ENCODE data around the gene ZNF613. TPM values are rescaled to one million over a fixed set of nuclear protein-coding genes. Genes with fewer than 3 reads are reported as not detected.

The ZNF613 gene
- total RNA-seq, 1 experiment from 2014 or later = 3.1 TPM

GRCh38 chr19:51976852-51977251 is 49.6 kb downstream of the ZNF613 start:
- no TSS peak for BruUV-seq (replicated peaks)
- Histone ChIP-seq H2AFZ (ENCODE audit: low read length) (no peak overlapping the region), H3K4me3 (ENCODE audit: low read length) (no peak overlapping the region), H3K27me3 (ENCODE audit: low read length) (no peaks in the 10 kb centered on the region), H3F3A (ENCODE audit: low read length, unreplicated experiment) (no peaks in the 10 kb centered on the region), H3K9me2 (replicated peaks; ENCODE audit: low read length) (no peaks in the 10 kb centered on the region), H3K79me2 (ENCODE audit: low read length) (peaks cover 7% of the 10 kb centered on the region), H3K9me3 (ENCODE audit: low read length) (peaks cover 76% of the 10 kb centered on the region), H3K4me2 (ENCODE audit: low read length) (no peak overlapping the region), H3K4me1 (ENCODE audit: insufficient read depth, low read length) (no peaks in the 10 kb centered on the region), H4K20me1 (ENCODE audit: low read length) (no peaks in the 10 kb centered on the region), H3K27ac (ENCODE audit: low read length) (no peak overlapping the region), H3K36me3 (ENCODE audit: low read depth, low read length) (peaks cover 97% of the 10 kb centered on the region), H3K9ac (ENCODE audit: low read length) (no peak overlapping the region)
- no peak for TF ChIP-seq CTCF (conservative IDR thresholded peaks at IDR 0.05; ENCODE audit: low read depth, low read length)
- no peak for TF ChIP-seq EZH2phosphoT487 (IDR thresholded peaks at IDR 0.05; ENCODE audit: borderline replicate concordance, low read length)
- TF ChIP-seq EZH2 (IDR thresholded peaks at IDR 0.05; ENCODE audit: low read length, unreplicated experiment) = no peak
- ATAC-seq = no peak
- ChIA-PET POLR2A (ENCODE audit: unreplicated experiment) (no interaction called here), CTCF (no interaction called here)
- intact Hi-C loops (cut with micrococcal nuclease) = no loop called here
- DNase-seq = no peak

GRCh38 chr19:51977346-51977745 is 50.1 kb downstream of the ZNF613 start:
- no peak for TF ChIP-seq CTCF (conservative IDR thresholded peaks at IDR 0.05; ENCODE audit: low read depth, low read length)
- TF ChIP-seq EZH2phosphoT487 (IDR thresholded peaks at IDR 0.05; ENCODE audit: borderline replicate concordance, low read length) = no peak
- no peak for TF ChIP-seq EZH2 (IDR thresholded peaks at IDR 0.05; ENCODE audit: low read length, unreplicated experiment)
- no peak overlapping the region for H3K9ac ChIP-seq (ENCODE audit: low read length)
- H4K20me1 ChIP-seq (ENCODE audit: low read length) = no peaks in the 10 kb centered on the region
- H3K27ac ChIP-seq (ENCODE audit: low read length) = no peak overlapping the region
- intact Hi-C loops (cut with micrococcal nuclease) = no loop called here
- H3K79me2 ChIP-seq (ENCODE audit: low read length) = peaks cover 11% of the 10 kb centered on the region
- H3K4me3 ChIP-seq (ENCODE audit: low read length) = no peak overlapping the region; the same call in 1 of the 2 replicates
- no peaks in the 10 kb centered on the region for H3F3A ChIP-seq (ENCODE audit: low read length, unreplicated experiment)
- BruUV-seq (replicated peaks) = no TSS peak
- no peaks in the 10 kb centered on the region for H3K9me2 ChIP-seq (replicated peaks; ENCODE audit: low read length)
- H2AFZ ChIP-seq (ENCODE audit: low read length) = no peak overlapping the region
- no peak for DNase-seq
- H3K4me1 ChIP-seq (ENCODE audit: insufficient read depth, low read length) = no peaks in the 10 kb centered on the region
- H3K4me2 ChIP-seq (ENCODE audit: low read length) = no peak overlapping the region
- peaks cover 76% of the 10 kb centered on the region for H3K9me3 ChIP-seq (ENCODE audit: low read length)
- ChIA-PET POLR2A (ENCODE audit: unreplicated experiment) (no interaction called here), CTCF (no interaction called here)
- no peak for ATAC-seq
- H3K36me3 ChIP-seq (ENCODE audit: low read depth, low read length) = peaks cover 97% of the 10 kb centered on the region
- no peaks in the 10 kb centered on the region for H3K27me3 ChIP-seq (ENCODE audit: low read length)

- Histone ChIP-seq H3K27ac (ENCODE audit: low read length) (no peak overlapping the region), H3K9me2 (replicated peaks; ENCODE audit: low read length) (no peaks in the 10 kb centered on the region), H3K4me2 (ENCODE audit: low read length) (no peak overlapping the region), H3K36me3 (ENCODE audit: low read depth, low read length) (peaks cover 97% of the 10 kb centered on the region), H3K27me3 (ENCODE audit: low read length) (no peaks in the 10 kb centered on the region), H3K79me2 (ENCODE audit: low read length) (peaks cover 21% of the 10 kb centered on the region), H4K20me1 (ENCODE audit: low read length) (no peaks in the 10 kb centered on the region), H3K4me3 (ENCODE audit: low read length) (no peak overlapping the region), H3F3A (ENCODE audit: low read length, unreplicated experiment) (no peaks in the 10 kb centered on the region), H3K9ac (ENCODE audit: low read length) (no peak overlapping the region), H3K4me1 (ENCODE audit: insufficient read depth, low read length) (no peaks in the 10 kb centered on the region), H3K9me3 (ENCODE audit: low read length) (peaks cover 81% of the 10 kb centered on the region), H2AFZ (ENCODE audit: low read length) (no peak overlapping the region)
- POLR2A ChIA-PET (ENCODE audit: unreplicated experiment) = no interaction called here
- TF ChIP-seq EZH2phosphoT487 (IDR thresholded peaks at IDR 0.05; ENCODE audit: borderline replicate concordance, low read length) = no peak
- no peak for TF ChIP-seq CTCF (conservative IDR thresholded peaks at IDR 0.05; ENCODE audit: low read depth, low read length)
- TF ChIP-seq EZH2 (IDR thresholded peaks at IDR 0.05; ENCODE audit: low read length, unreplicated experiment) = no peak
- DNase-seq (no peak), ATAC-seq (no peak)
- no TSS peak for BruUV-seq (replicated peaks)
- CTCF ChIA-PET = no interaction called here
- intact Hi-C loops (cut with micrococcal nuclease) = no loop called here
Measured at GRCh38 chr19:51978882-51979281, 51.6 kb downstream of the ZNF613 start.
